Activated T-helper 17 cell treated with anti-CD3 and anti-CD28 coated beads, Interleukin-2, amount 50 U/mL, for 72 hours (primary cell): Measurements from ENCODE around the gene CRYBA1. TPM values are rescaled to one million over a fixed set of nuclear protein-coding genes. Genes with fewer than 3 reads are reported as not detected.

Experiments used
- ATAC-seq: fragments of 150-1000 bp; cut with Tn5 transposase; replicated peaks from 2 replicates; pipeline ENCODE4 v1.10.0; 2021; ENCODE audit warnings: mild to moderate bottlenecking, moderate library complexity
- H3K27ac Mint-ChIP-seq: one replicate; pipeline ENCODE4 v1.8.0; 2022; ENCODE audit warnings: mixed read lengths
- H3K27me3 Mint-ChIP-seq: one replicate; pipeline ENCODE4 v1.8.0; 2022; ENCODE audit warnings: mixed read lengths
- H3K36me3 Mint-ChIP-seq: one replicate; pipeline ENCODE4 v1.8.0; 2022; ENCODE audit warnings: low read depth, mild to moderate bottlenecking, mixed read lengths
- H3K4me1 Mint-ChIP-seq: one replicate; pipeline ENCODE4 v1.8.0; 2022; ENCODE audit warnings: mixed read lengths
- H3K4me3 Mint-ChIP-seq: one replicate; pipeline ENCODE4 v1.8.0; 2022; ENCODE audit warnings: mild to moderate bottlenecking, mixed read lengths
- H3K9me3 Mint-ChIP-seq: one replicate; pipeline ENCODE4 v1.8.0; 2022; ENCODE audit warnings: mixed read lengths
- total RNA-seq, 2 donors: library from RNA; stranded (reverse); gene quantifications; one replicate each; pipeline ENCODE4 v1.2.3, GENCODE V29; 2022

Gene CRYBA1
- total RNA-seq, 2 donors from 2014 or later = not detected

DNA sequence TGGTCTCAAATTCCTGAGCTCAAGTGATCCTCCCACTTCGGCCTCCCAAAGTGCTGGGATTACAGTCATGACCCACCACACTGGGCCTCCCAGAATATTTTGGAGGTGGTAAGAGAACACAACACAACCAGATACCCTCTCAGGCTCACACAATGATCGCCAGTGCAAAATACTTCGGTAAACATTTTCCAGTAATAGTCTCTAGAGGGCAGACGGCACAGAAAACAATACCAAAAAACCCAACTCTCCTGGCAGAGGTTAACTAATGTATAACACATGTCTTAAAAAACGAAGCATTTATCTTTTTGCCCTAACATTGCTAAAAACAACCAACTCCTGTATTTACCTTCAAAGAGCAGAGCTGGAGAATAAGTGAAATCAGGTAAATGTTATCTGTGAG lies 36.8 kb downstream of the CRYBA1 start:
- Mint-ChIP-seq H3K4me1 (peaks cover 32% of the 10 kb centered on the region), H3K36me3 (peaks cover 100% of the 10 kb centered on the region), H3K27ac (peak overlapping the region; percentile 15), H3K9me3 (peaks cover 4% of the 10 kb centered on the region), H3K27me3 (no peaks in the 10 kb centered on the region), H3K4me3 (peak overlapping the region; percentile 49)
- ATAC-seq = no peak

- H3K4me1 Mint-ChIP-seq = peaks cover 37% of the 10 kb centered on the region
- no peaks in the 10 kb centered on the region for H3K27me3 Mint-ChIP-seq
- peak overlapping the region; percentile 15 for H3K27ac Mint-ChIP-seq
- H3K4me3 Mint-ChIP-seq = peak overlapping the region; percentile 49
- peaks cover 4% of the 10 kb centered on the region for H3K9me3 Mint-ChIP-seq
- no peak for ATAC-seq
- peaks cover 100% of the 10 kb centered on the region for H3K36me3 Mint-ChIP-seq
Measured at GRCh38 chr17:29283961-29284360, 37.3 kb downstream of the CRYBA1 start.

- H3K4me1 Mint-ChIP-seq = peaks cover 29% of the 10 kb centered on the region
- H3K27ac Mint-ChIP-seq = peak overlapping the region; percentile 78
- ATAC-seq = no peak
- H3K27me3 Mint-ChIP-seq = no peaks in the 10 kb centered on the region
- H3K36me3 Mint-ChIP-seq = peaks cover 87% of the 10 kb centered on the region
- peak overlapping the region; percentile 99 for H3K4me3 Mint-ChIP-seq
- H3K9me3 Mint-ChIP-seq = no peaks in the 10 kb centered on the region
Measured at GRCh38 chr17:29289852-29290251, 43.2 kb downstream of the CRYBA1 start.

DNA sequence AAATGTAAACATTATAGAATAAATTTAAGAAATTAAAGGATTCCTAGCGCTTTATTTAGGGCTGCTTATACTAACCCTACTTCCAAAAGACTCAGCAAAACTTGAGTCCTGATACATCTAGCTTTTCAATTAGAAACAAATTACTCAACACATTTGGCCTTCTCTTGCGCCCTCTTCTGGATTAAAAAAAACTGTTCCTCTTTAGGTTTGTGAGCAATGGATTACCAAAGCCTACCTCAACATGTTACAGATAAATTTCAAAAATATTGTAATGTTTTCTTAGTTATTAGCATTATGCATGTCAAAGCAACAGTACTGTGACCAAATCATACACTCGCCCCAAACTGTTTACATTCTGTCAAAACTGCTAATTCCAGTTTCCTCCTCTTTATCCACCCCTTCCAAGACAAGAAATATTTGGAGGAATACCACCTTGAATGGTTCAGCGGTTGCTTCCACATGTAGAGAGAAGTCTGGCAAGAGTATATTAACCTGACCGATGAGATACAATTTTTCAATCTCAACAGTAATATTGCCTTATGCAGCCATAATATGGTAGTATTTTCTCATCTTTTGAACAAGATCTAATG lies 44.6 kb downstream of the CRYBA1 start:
- Mint-ChIP-seq H3K4me3 (peak overlapping the region; percentile 99), H3K36me3 (peaks cover 73% of the 10 kb centered on the region), H3K9me3 (no peaks in the 10 kb centered on the region), H3K27me3 (no peaks in the 10 kb centered on the region), H3K4me1 (peaks cover 34% of the 10 kb centered on the region), H3K27ac (peak overlapping the region; percentile 93)
- ATAC-seq = no peak

GRCh38 chr17:29292071-29292991 lies 45.7 kb downstream of the CRYBA1 start:
- H3K4me1 Mint-ChIP-seq = peaks cover 26% of the 10 kb centered on the region
- no peaks in the 10 kb centered on the region for H3K9me3 Mint-ChIP-seq
- peak overlapping the region; percentile 93 for H3K27ac Mint-ChIP-seq
- peak; percentile 1 for ATAC-seq
- H3K36me3 Mint-ChIP-seq = peaks cover 63% of the 10 kb centered on the region
- peak overlapping the region; percentile 99 for H3K4me3 Mint-ChIP-seq
- H3K27me3 Mint-ChIP-seq = no peaks in the 10 kb centered on the region

DNA sequence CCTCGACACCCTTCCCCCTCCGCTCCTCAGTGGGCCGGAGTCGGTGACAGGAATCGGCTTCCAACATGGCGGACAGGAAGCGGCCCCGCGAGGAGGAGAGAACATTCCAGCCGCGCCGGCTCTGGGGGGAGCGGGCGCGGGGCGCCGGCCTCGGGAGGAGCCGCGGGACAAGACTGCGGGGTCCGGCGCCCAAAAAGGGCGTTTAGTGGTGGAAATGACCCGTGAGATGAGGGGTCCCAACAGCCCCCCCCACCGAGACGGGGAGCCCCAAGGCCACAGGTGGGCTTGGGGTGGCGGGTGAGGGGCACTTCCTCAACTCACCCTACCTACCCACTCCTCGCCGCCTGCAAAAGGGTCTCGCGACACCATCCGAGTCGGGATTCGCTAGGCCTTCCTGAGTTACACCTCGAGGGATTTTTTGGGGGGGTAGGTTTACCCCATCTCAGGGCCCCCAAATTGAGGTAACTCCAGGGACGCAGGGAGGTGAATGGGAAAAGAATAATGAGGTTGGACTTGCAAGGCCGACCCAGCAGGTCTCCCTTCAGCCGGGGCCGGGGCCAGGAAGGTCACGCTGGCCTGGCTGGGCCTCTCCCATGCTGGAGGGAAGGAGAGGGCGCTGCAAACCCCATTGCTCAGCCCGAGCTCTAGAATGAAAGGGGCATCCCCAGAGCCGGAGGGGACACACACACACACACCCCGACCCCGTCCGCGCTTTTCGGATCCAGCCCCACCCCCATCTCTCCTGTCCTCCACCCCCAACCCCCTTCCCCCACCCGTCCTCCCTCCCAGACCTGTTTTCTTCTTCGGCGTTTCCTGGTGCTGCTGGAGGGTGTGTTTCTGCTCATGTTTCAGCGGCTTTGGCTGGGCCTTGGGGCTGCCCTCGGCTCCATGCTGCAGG lies 46.6 kb downstream of the CRYBA1 start:
- H3K4me1 Mint-ChIP-seq = peaks cover 20% of the 10 kb centered on the region
- ATAC-seq = peak; percentile 44
- H3K9me3 Mint-ChIP-seq = no peaks in the 10 kb centered on the region

DNA sequence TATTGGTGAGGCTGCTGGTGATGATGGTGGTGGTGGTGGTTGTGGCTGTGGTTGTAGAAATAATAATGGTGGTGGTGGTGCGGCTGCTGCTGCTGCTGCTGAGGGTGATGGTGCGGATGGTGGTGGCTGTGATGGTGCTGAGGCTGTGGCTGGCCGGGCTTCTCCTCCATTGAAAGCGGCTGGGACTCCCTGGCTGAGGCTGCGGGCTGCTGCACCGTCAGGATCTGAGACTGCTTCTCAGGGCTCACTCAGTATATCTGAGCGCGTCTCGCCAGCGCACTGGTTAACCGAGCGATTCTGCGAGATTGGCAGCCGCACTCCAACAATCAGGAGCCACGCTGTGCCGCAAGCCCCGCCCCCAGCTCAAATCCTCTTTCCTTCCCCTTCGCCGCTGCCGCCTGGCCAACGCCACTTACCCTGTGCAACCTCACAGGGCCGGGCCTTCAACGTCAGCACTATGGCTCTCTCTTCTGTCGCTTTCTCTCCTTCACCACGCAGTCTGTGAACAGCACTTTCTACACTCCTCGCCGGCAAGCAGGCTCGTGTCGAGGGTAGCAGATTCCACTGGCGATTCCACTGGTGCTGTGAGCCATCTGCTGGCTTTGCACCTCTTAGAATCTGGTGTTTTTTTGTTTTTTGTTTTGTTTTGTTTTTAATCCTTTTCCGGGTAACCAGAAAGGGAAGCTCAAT lies 47.4 kb downstream of the CRYBA1 start, which contains the start of gene NUFIP2:
NUFIP2 (minus strand) TSS at position 259 of the 690 bp plus-strand sequence; CDS start at position 170, 89 bp downstream.
- peaks cover 16% of the 10 kb centered on the region for H3K4me1 Mint-ChIP-seq
- peak within 1 kb of the TSS; percentile 99 for H3K4me3 Mint-ChIP-seq
- no peaks in the 10 kb centered on the region for H3K27me3 Mint-ChIP-seq
- peaks cover 46% of the 10 kb centered on the region for H3K36me3 Mint-ChIP-seq
- peak; percentile 93 for ATAC-seq
- H3K9me3 Mint-ChIP-seq = no peaks in the 10 kb centered on the region
- H3K27ac Mint-ChIP-seq = peak within 1 kb of the TSS; percentile 99

More for the DNA sequence above, 46.6 kb downstream of the CRYBA1 start:
- Mint-ChIP-seq H3K27me3 (no peaks in the 10 kb centered on the region), H3K27ac (peak overlapping the region; percentile 99), H3K4me3 (peak overlapping the region; percentile 99), H3K36me3 (peaks cover 53% of the 10 kb centered on the region)

GRCh38 chr17:29294580-29294900 lies 47.9 kb downstream of the CRYBA1 start:
- H3K36me3 Mint-ChIP-seq = peaks cover 40% of the 10 kb centered on the region
- H3K9me3 Mint-ChIP-seq = no peaks in the 10 kb centered on the region
- H3K4me3 Mint-ChIP-seq = peak overlapping the region; percentile 99
- peak overlapping the region; percentile 99 for H3K27ac Mint-ChIP-seq
- no peak for ATAC-seq
- peaks cover 13% of the 10 kb centered on the region for H3K4me1 Mint-ChIP-seq
- H3K27me3 Mint-ChIP-seq = no peaks in the 10 kb centered on the region

DNA sequence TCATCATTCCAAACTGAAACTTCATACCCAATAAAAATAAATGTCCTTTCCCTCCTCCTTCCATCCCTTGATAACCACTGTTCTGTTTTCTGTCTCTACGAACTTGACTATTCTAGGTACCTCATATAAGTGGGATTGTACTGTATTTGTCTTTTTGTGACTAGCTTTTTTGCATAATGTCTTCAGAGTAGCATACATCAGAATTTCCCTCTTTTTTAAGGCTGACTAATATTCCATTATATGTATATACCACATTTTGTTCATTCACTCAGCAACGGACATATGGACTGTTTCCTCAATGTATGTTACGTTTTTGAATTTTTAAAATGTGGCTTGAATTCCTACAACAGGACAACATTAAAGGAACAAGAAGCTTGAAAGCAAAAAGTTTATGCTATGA lies 48.8 kb downstream of the CRYBA1 start:
- Mint-ChIP-seq H3K9me3 (no peaks in the 10 kb centered on the region), H3K4me3 (peak overlapping the region; percentile 99)
- no peak for ATAC-seq

GRCh38 chr17:29299031-29299430 lies 52.4 kb downstream of the CRYBA1 start:
- Mint-ChIP-seq H3K27ac (no peak overlapping the region), H3K9me3 (no peaks in the 10 kb centered on the region), H3K4me1 (peaks cover 7% of the 10 kb centered on the region), H3K27me3 (no peaks in the 10 kb centered on the region), H3K36me3 (peaks cover 4% of the 10 kb centered on the region), H3K4me3 (no peak overlapping the region)
- ATAC-seq = no peak

More for the DNA sequence above, 48.8 kb downstream of the CRYBA1 start:
- peaks cover 11% of the 10 kb centered on the region for H3K4me1 Mint-ChIP-seq
- peak overlapping the region; percentile 99 for H3K27ac Mint-ChIP-seq
- peaks cover 32% of the 10 kb centered on the region for H3K36me3 Mint-ChIP-seq
- H3K27me3 Mint-ChIP-seq = no peaks in the 10 kb centered on the region

DNA sequence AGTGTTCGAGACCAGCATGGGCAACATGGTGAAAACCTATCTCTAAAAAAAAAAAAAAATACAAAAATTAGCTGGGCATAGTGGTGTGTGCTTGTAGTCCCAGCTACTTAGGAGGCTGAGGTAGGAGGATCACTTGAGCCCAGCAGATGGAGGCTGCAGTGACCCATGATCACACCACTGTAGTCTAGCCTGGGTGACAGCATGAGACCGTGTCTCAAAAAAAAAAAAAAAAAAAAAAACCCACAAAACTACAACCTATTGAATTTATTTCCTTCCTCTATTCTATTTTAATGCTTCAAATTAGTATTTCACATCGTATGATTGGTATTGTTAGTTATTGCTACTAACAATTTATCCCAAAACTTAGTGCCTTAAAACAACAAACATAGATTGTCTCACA lies 56.7 kb downstream of the CRYBA1 start:
- no peak overlapping the region for H3K4me3 Mint-ChIP-seq
- H3K4me1 Mint-ChIP-seq = no peaks in the 10 kb centered on the region
- ATAC-seq = no peak
- no peaks in the 10 kb centered on the region for H3K9me3 Mint-ChIP-seq
- no peaks in the 10 kb centered on the region for H3K27me3 Mint-ChIP-seq
- H3K36me3 Mint-ChIP-seq = no peaks in the 10 kb centered on the region
- no peak overlapping the region for H3K27ac Mint-ChIP-seq
